Lung (tissue), 12 donors: Measurements from ENCODE around the gene EMC1. TPM values are rescaled to one million over a fixed set of nuclear protein-coding genes. Genes with fewer than 3 reads are reported as not detected.

Source experiments
- ATAC-seq: fragments of 200-7000 bp; cut with Tn5 transposase; one replicate; pipeline ENCODE4 v1.9.1; 2020; ENCODE audit warnings: moderate number of reproducible peaks; ENCODE audit not compliant: insufficient read depth, low FRiP score
- DNase-seq, 3 donors: peaks; one replicate each; pipeline ENCODE4 v3.0.0-alpha.2; 2013 to 2017
- H3K27ac ChIP-seq, 2 donors: one replicate each; pipeline ENCODE4 v1.5.1; 2013; ENCODE audit warnings: mild to moderate bottlenecking in 2 of 2, moderate library complexity in 2 of 2, control low read depth in 1 of 2, inconsistent platforms in 1 of 2, low read depth in 1 of 2, low read length in 1 of 2
- H3K27me3 ChIP-seq, 3 donors: one replicate each; pipeline ENCODE4 v1.5.1; 2013; ENCODE audit warnings: low read length in 2 of 3; ENCODE audit not compliant: control insufficient read depth in 3 of 3, insufficient read depth in 3 of 3
- H3K36me3 ChIP-seq, 4 donors: one replicate each; pipeline ENCODE4 v1.5.1; 2013; ENCODE audit warnings: low read length in 4 of 4, mild to moderate bottlenecking in 1 of 4, moderate library complexity in 1 of 4; ENCODE audit not compliant: control insufficient read depth in 4 of 4, insufficient read depth in 4 of 4
- H3K4me1 ChIP-seq, 5 donors: one replicate each; pipeline ENCODE4 v1.5.1; 2013; ENCODE audit warnings: low read length in 5 of 5, mild to moderate bottlenecking in 2 of 5, moderate library complexity in 1 of 5; ENCODE audit not compliant: control insufficient read depth in 5 of 5, insufficient read depth in 5 of 5
- H3K4me3 ChIP-seq: one replicate; pipeline ENCODE4 v1.5.1; 2013; ENCODE audit warnings: mild to moderate bottlenecking, control low read depth, moderate library complexity
- H3K9ac ChIP-seq, 2 donors: one replicate each; pipeline ENCODE4 v1.5.1; 2013; ENCODE audit warnings: low read length in 2 of 2, control low read depth in 1 of 2; ENCODE audit not compliant: insufficient read depth in 1 of 2
- H3K9me3 ChIP-seq, 4 donors: one replicate each; pipeline ENCODE4 v1.5.1; 2013; ENCODE audit warnings: low read length in 3 of 4, mild to moderate bottlenecking in 1 of 4, moderate library complexity in 1 of 4; ENCODE audit not compliant: control insufficient read depth in 4 of 4, insufficient read depth in 3 of 4
- CTCF ChIP-seq: IDR thresholded peaks from 2 replicates; pipeline ENCODE4 v1.5.1; 2012; ENCODE audit warnings: mild to moderate bottlenecking; ENCODE audit errors: control extremely low read depth, extremely low read depth
- WGBS, 2 donors: extraction: QIAGEN DNeasy Blood & Tissue Kit; methylation state at CpG; one replicate each; pipeline ENCODE4 v1.1.7; 2013; 5-methylcytosine and 5-hydroxymethylcytosine counted together
- polyA plus RNA-seq, 2 donors: library from polyadenylated mRNA; stranded (reverse); fragments of 200-250 nt; gene quantifications; one replicate each; pipeline ENCODE4 v1.2.1, GENCODE V29; 2013
- total RNA-seq, 2 donors: library from RNA; depleted of rRNA in 1 of 2; stranded (reverse); fragments of >200 nt in 1 of 2; gene quantifications; one replicate each; pipeline ENCODE4 v1.2.1, GENCODE V29; 2014 to 2021
- donor health status: control.
- donor health status: control.
- donor health status: Bipolar disorder and iron deficiency.
- donor health status: healthy.
- donor health status: DM: yes; HTN: yes; CAD: no.

EMC1 gene
- total and polyA plus RNA-seq, 4 donors, result 12.1 to 52.7 (median 36.5) TPM

GRCh38 chr1:19222979-19223824 lies 28.1 kb downstream of the EMC1 start:
- peaks cover 28 to 51% (median 40%) of the 10 kb centered on the region in 4 donors for H3K36me3 ChIP-seq
- H3K27me3 ChIP-seq, result no peaks in the 10 kb centered on the region
- H3K4me3 ChIP-seq, result no peak overlapping the region
- ATAC-seq, result no peak
- peaks cover 0 to 4% (median 0%) of the 10 kb centered on the region in 5 donors for H3K4me1 ChIP-seq
- H3K9ac ChIP-seq, result no peak overlapping the region
- no peak for DNase-seq
- WGBS, 2 donors, result 91% methylated on average over 15 of the region's 15 CpGs
- no peaks in the 10 kb centered on the region for H3K9me3 ChIP-seq
- no peak for TF ChIP-seq CTCF
- H3K27ac ChIP-seq, result no peak overlapping the region

- Histone ChIP-seq H3K9me3 (no peaks in the 10 kb centered on the region), H3K36me3 (peaks cover 31 to 51% (median 43%) of the 10 kb centered on the region in 4 donors), H3K27ac (no peak overlapping the region), H3K27me3 (no peaks in the 10 kb centered on the region), H3K4me1 (peaks cover 0 to 4% (median 0%) of the 10 kb centered on the region in 5 donors), H3K4me3 (no peak overlapping the region), H3K9ac (no peak overlapping the region)
- DNase-seq (no peak), ATAC-seq (no peak)
- TF ChIP-seq CTCF, result no peak
- 98% methylated on average over 11 of the region's 11 CpGs for WGBS, 2 donors
Measured at GRCh38 chr1:19222573-19222972, 28.8 kb downstream of the EMC1 start.

GRCh38 chr1:19220991-19221390 lies 30.3 kb downstream of the EMC1 start:
- 52 to 63% methylated on average over 7 of the region's 7 CpGs for WGBS, 2 donors
- H3K27ac ChIP-seq, result no peak overlapping the region
- no peak overlapping the region for H3K9ac ChIP-seq
- no peak overlapping the region for H3K4me3 ChIP-seq
- H3K27me3 ChIP-seq, result no peaks in the 10 kb centered on the region
- no peak for ATAC-seq
- H3K9me3 ChIP-seq, result no peaks in the 10 kb centered on the region
- H3K4me1 ChIP-seq, result peaks cover 0 to 4% (median 0%) of the 10 kb centered on the region in 5 donors
- peaks cover 27 to 44% (median 36%) of the 10 kb centered on the region in 4 donors for H3K36me3 ChIP-seq
- no peak for TF ChIP-seq CTCF
- DNase-seq, result peak; percentile 42 to 70 (median 55)
